ENCODE measurements around the gene MADCAM1.

- TF ChIP-seq CREB1 (IDR thresholded peaks at IDR 0.05) (no peak), CEBPB (IDR thresholded peaks at IDR 0.05; ENCODE audit: low read depth, low read length) (no peak), YY1 (IDR thresholded peaks at IDR 0.05; ENCODE audit: low read depth, low read length) (no peak), PHF8 (conservative IDR thresholded peaks at IDR 0.05; ENCODE audit: low read depth, low read length) (no peak), CTCF (IDR thresholded peaks at IDR 0.05; ENCODE audit: control extremely low read depth in 1 of 3, insufficient read depth in 1 of 3, low read depth in 1 of 3, low read length in 3 of 3) (peak; percentile 24 to 50 (median 50); a peak in 3 of 4 replicates), SIN3A (conservative IDR thresholded peaks at IDR 0.05 in 1 of 2, IDR thresholded peaks at IDR 0.05 in 1 of 2; ENCODE audit: low read depth in 1 of 2, low read length in 2 of 2) (no peak), RAD21 (IDR thresholded peaks at IDR 0.05 in 1 of 2, conservative IDR thresholded peaks at IDR 0.05 in 1 of 2; ENCODE audit: low read depth in 2 of 2, low read length in 2 of 2) (0 out of 4 replicates have a peak, but pooled peaks of 1 of the 2 experiments have one; percentile 9), CBX8 (IDR thresholded peaks at IDR 0.05; ENCODE audit: borderline replicate concordance, low read depth, low read length) (no peak), POLR2A (IDR thresholded peaks at IDR 0.05; ENCODE audit: control extremely low read depth in 1 of 2, low read depth in 2 of 2, low read length in 2 of 2) (no peak), GABPA (IDR thresholded peaks at IDR 0.05; ENCODE audit: borderline replicate concordance, insufficient read depth, low read length) (no peak)
- TF ChIP-seq, protein P1, sequence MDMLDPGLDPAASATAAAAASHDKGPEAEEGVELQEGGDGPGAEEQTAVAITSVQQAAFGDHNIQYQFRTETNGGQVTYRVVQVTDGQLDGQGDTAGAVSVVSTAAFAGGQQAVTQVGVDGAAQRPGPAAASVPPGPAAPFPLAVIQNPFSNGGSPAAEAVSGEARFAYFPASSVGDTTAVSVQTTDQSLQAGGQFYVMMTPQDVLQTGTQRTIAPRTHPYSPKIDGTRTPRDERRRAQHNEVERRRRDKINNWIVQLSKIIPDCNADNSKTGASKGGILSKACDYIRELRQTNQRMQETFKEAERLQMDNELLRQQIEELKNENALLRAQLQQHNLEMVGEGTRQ (IDR thresholded peaks at IDR 0.05; ENCODE audit: low read length): no peak
Observed at GRCh38 chr19:482186-483041, 13.9 kb upstream of the MADCAM1 start.
